Spleen (tissue), 11 donors: ENCODE data around the gene HIVEP3. TPM values are rescaled to one million over a fixed set of nuclear protein-coding genes. Genes with fewer than 3 reads are reported as not detected.

Experiments used
- DNase-seq: peaks from one replicate; pipeline ENCODE4 v3.0.0-alpha.2; 2020
- H3K27ac ChIP-seq, 8 donors: fragments of 200-600 bp; sonication (generic) in 7 of 8; 1 replicate in 4 of 8; 2 replicates in 4 of 8; pipeline versions ENCODE4 v1.5.0 to v1.8.0; 2016 to 2021; ENCODE audit warnings: inconsistent platforms in 4 of 8, mild to moderate bottlenecking in 4 of 8, moderate library complexity in 1 of 8
- H3K27me3 ChIP-seq, 7 donors: fragments of 200-600 bp; sonication (generic) in 6 of 7; replicated peaks in 1 of 7; 1 replicate in 4 of 7; 2 replicates in 3 of 7; pipeline versions ENCODE4 v1.5.0 to v1.8.0; 2016 to 2021; ENCODE audit warnings: inconsistent platforms in 3 of 7, mild to moderate bottlenecking in 1 of 7
- H3K36me3 ChIP-seq, 6 donors: fragments of 200-600 bp; sonication (generic) in 5 of 6; 1 replicate in 4 of 6; 2 replicates in 2 of 6; pipeline versions ENCODE4 v1.5.0 to v1.8.0; 2016 to 2021; ENCODE audit warnings: inconsistent platforms in 2 of 6
- H3K4me1 ChIP-seq, 6 donors: fragments of 200-600 bp; sonication (generic) in 5 of 6; 1 replicate in 3 of 6; 2 replicates in 3 of 6; pipeline versions ENCODE4 v1.5.0 to v1.8.0; 2016 to 2021; ENCODE audit warnings: inconsistent platforms in 3 of 6
- H3K4me3 ChIP-seq, 8 donors: fragments of 200-600 bp; sonication (generic) in 7 of 8; 1 replicate in 4 of 8; 2 replicates in 4 of 8; pipeline versions ENCODE4 v1.5.0 to v1.8.0; 2016 to 2021; ENCODE audit warnings: inconsistent platforms in 4 of 8, mild to moderate bottlenecking in 4 of 8, moderate library complexity in 2 of 8
- H3K9me3 ChIP-seq, 8 donors: fragments of 200-600 bp; sonication (generic) in 7 of 8; 1 replicate in 4 of 8; 2 replicates in 4 of 8; pipeline versions ENCODE4 v1.5.0 to v1.8.0; 2016 to 2021; ENCODE audit warnings: inconsistent platforms in 4 of 8
- POLR2A ChIP-seq, 3 donors: fragments of 450-650 bp; IDR thresholded peaks; one replicate each; pipeline ENCODE4 v1.5.1; 2017; ENCODE audit warnings: antibody characterized with exemption in 3 of 3, mild to moderate bottlenecking in 1 of 3
- POLR2AphosphoS5 ChIP-seq, 3 donors: sonication (generic); formaldehyde crosslinking; IDR thresholded peaks; one replicate each; pipeline ENCODE4 v1.5.1; 2017; ENCODE audit warnings: antibody characterized with exemption in 3 of 3
- WGBS, 5 donors: extraction: QIAGEN DNeasy Blood & Tissue Kit in 3 of 5; methylation state at CpG; one replicate each; pipeline versions ENCODE4 v1.1.5 to v1.1.7; 2013 to 2018; 5-methylcytosine and 5-hydroxymethylcytosine counted together
- intact Hi-C: fragments of 100-400 bp; cut with DNase I; formaldehyde crosslinking; loops from one replicate; pipeline ENCODE4 v1.15.0; 2023; ENCODE audit warnings: low total_unique reads
- polyA plus RNA-seq, 3 donors: library from polyadenylated mRNA; stranded (reverse); fragments of 200-250 nt; gene quantifications; one replicate each; pipeline ENCODE4 v1.2.1, GENCODE V29; 2013
- total RNA-seq, 7 donors: library from RNA; depleted of rRNA in 3 of 7; stranded (reverse); fragments of >200 nt in 3 of 7; fragmentation: NEBNext Ultra II Directional in 4 of 7; extraction: Animal tissue kit (Norgen Biotek cat#: 25700) in 4 of 7; gene quantifications; one replicate each; pipeline versions ENCODE4 v1.1.0 to v1.2.1, GENCODE V29; 2016 to 2021
- TF ChIP-seq, protein P1 (sequence below), 11 experiments: fragments of 200-600 bp in 7 of 11; fragments of 450-650 bp in 4 of 11; sonication (generic) in 4 of 11; IDR thresholded peaks in 8 of 11; conservative IDR thresholded peaks in 3 of 11; 1 replicate in 7 of 11; 2 replicates in 4 of 11; pipeline versions ENCODE4 v1.4.0 to v1.8.0; 2016 to 2021; ENCODE audit warnings: antibody characterized with exemption in 11 of 11, inconsistent platforms in 4 of 11, mild to moderate bottlenecking in 1 of 11
- donor health status: healthy with polysubstance abuse.
- donor health status: DM: no; HTN: no; CAD: no; lungs with moderate emphysema.
- donor health status: DM: no; HTN: no; CAD: no.
- donor health status: Bipolar disorder and iron deficiency.
- donor health status: healthy.
- donor health status: DM: no; HTN: no; CAD: no.
- donor health status: DM: yes; HTN: yes; CAD: no.

HIVEP3 gene
- total and polyA plus RNA-seq, 10 donors = 2.4 to 21.2 (median 8.2) TPM

DNA sequence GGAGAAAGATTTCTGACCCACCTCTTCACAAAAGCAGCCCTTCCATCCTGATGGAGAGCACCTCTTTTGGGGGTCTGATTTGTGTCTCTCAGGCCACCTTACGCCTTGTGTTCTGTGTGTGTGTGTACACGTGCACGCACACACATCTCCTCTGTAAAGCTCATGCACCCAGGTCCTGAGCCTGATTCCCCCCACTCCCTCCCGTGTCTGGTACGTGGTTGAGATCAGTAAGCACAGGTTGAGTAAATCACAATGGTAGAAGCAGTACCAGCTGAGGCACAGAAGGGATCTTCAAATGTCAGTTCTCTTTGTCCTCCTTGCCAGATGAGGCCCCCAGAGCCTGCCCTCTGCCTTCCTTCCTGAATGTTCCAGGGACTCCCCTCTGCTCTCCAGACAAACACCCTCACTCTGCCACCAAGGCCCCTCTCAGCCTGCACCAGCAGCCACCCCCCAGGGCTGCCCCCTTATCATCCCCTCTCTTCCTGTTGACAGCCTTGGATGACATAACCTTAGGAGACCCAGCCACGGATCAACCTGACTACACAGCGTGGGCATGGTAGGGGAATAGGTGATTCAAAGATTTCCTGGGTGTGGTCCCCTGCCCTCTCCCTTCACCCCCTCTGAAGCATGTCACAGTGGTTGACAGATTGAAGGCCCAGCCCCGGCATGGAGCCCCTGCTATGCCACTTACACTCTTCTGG, 112.8 kb downstream of the HIVEP3 start:
- peaks cover 33 to 86% (median 51%) of the 10 kb centered on the region in 6 donors for H3K4me1 ChIP-seq

GRCh38 chr1:41804176-41804575, 114.5 kb downstream of the HIVEP3 start:
- intact Hi-C loops = no loop called here

More for the DNA sequence above, 112.8 kb downstream of the HIVEP3 start:
- DNase-seq = no peak
- TF ChIP-seq, protein P1, sequence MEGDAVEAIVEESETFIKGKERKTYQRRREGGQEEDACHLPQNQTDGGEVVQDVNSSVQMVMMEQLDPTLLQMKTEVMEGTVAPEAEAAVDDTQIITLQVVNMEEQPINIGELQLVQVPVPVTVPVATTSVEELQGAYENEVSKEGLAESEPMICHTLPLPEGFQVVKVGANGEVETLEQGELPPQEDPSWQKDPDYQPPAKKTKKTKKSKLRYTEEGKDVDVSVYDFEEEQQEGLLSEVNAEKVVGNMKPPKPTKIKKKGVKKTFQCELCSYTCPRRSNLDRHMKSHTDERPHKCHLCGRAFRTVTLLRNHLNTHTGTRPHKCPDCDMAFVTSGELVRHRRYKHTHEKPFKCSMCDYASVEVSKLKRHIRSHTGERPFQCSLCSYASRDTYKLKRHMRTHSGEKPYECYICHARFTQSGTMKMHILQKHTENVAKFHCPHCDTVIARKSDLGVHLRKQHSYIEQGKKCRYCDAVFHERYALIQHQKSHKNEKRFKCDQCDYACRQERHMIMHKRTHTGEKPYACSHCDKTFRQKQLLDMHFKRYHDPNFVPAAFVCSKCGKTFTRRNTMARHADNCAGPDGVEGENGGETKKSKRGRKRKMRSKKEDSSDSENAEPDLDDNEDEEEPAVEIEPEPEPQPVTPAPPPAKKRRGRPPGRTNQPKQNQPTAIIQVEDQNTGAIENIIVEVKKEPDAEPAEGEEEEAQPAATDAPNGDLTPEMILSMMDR (IDR thresholded peaks at IDR 0.05 in 8 of 11, conservative IDR thresholded peaks at IDR 0.05 in 3 of 11) = no peak
- TF ChIP-seq POLR2A (IDR thresholded peaks at IDR 0.05) (no peak), POLR2AphosphoS5 (IDR thresholded peaks at IDR 0.05) (no peak)
- peak overlapping the region in 1 of 8 donors; percentile 53 for H3K27ac ChIP-seq
- H3K27me3 ChIP-seq = no peaks in the 10 kb centered on the region
- no peaks in the 10 kb centered on the region for H3K9me3 ChIP-seq
- H3K4me3 ChIP-seq = no peak overlapping the region
- no peaks in the 10 kb centered on the region for H3K36me3 ChIP-seq
- intact Hi-C loops = no loop called here
- 61 to 80% (median 70%) methylated on average over 7 to 8 of the region's 8 CpGs for WGBS, 5 donors

DNA sequence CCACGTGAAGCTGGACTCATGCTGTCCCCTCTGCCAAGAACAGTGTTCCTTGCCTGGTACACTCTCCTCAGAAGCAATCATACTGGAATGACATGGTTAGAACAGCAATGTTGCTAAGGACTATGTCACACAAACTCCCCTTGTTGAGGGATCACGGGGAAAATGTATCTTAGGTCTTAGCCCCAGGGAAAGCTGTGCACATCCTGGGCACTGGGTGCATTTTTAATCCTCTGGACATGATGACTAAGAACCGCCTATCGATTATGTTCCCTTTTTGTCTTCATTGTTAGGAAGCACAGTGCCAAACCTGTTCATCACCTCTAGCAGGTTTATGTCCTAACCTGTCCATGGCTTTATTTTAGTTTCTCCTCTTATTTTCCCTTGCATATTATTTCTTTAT, 115.1 kb downstream of the HIVEP3 start:
- 48 to 69% (median 58%) methylated on average over 4 of the region's 4 CpGs for whole genome bisulfite sequencing, 5 donors
- TF ChIP-seq POLR2A (IDR thresholded peaks at IDR 0.05) (no peak), POLR2AphosphoS5 (IDR thresholded peaks at IDR 0.05) (no peak)
- TF ChIP-seq, protein P1 (IDR thresholded peaks at IDR 0.05 in 8 of 11, conservative IDR thresholded peaks at IDR 0.05 in 3 of 11) = no peak
- no peak for DNase-seq
- Histone ChIP-seq H3K27me3 (no peaks in the 10 kb centered on the region), H3K9me3 (no peaks in the 10 kb centered on the region), H3K4me1 (peaks cover 42 to 88% (median 63%) of the 10 kb centered on the region in 6 donors), H3K4me3 (no peak overlapping the region), H3K36me3 (no peaks in the 10 kb centered on the region), H3K27ac (peak overlapping the region; percentile 64 to 85 (median 79))
- intact Hi-C loops = no loop called here

More at GRCh38 chr1:41804176-41804575, 114.5 kb downstream of the HIVEP3 start:
- H3K27me3 ChIP-seq = no peaks in the 10 kb centered on the region
- H3K27ac ChIP-seq = peak overlapping the region in 4 of 8 donors; percentile 79 to 85 (median 82)
- no peak for DNase-seq
- WGBS, 5 donors = 32 to 54% (median 43%) methylated on average over 5 of the region's 5 CpGs
- no peaks in the 10 kb centered on the region for H3K9me3 ChIP-seq
- H3K4me1 ChIP-seq = peaks cover 42 to 88% (median 63%) of the 10 kb centered on the region in 6 donors
- H3K36me3 ChIP-seq = no peaks in the 10 kb centered on the region
- no peak overlapping the region for H3K4me3 ChIP-seq
- TF ChIP-seq, protein P1 (IDR thresholded peaks at IDR 0.05 in 8 of 11, conservative IDR thresholded peaks at IDR 0.05 in 3 of 11) = peak in 1 of 11 experiments; percentile 36
- TF ChIP-seq POLR2AphosphoS5 (IDR thresholded peaks at IDR 0.05) = no peak
